ENCODE data around the gene DPP9. TPM values are rescaled to one million over a fixed set of nuclear protein-coding genes. Genes with fewer than 3 reads are reported as not detected.

DPP9 gene
- total RNA-seq, 2 donors from 2014 or later: 36.8 to 48.8 TPM

DNA sequence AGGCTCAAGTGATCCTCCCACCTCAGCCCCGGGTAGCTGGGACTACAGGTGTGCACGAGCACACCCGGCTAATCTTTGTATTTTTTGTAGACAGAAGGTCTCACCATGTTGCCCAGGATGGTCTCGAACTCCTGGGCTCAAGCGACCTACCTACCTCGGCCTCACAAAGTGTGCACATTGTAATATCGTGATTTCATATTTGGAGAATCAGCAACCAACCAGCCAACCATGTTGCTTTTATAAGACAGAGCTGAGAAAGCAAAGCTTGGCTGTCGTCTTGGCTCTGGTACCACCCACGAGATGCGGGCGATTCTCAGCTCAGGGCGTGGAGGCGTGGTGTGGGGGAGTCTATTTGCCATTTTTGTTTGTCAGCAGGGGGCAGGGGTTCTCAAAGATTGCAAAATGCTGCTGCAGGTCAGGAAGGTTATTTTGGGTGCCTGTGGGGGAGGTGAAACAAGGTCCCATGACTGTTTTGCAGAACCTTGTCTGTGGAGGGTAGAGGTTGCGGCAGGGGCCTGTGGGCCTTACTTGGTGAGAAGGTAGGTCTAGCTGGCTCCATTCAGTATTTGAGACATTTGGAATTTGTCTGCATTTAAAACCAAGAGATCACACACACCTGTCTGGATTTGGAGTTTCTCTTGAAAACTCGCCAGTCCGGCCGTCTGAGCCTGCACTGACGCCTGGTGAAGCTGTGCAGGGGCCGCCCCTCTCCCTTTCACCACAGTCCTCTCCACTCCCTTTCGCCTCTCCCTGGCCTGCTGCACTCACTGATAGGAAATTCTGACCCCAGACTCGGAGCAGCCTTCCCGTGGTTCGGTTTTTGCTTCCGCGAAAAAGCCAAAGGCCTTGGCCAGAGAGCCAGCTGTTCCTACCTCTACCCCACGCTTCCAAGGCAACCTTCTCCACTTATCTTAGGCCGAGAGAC lies 68.9 kb downstream of the DPP9 start:
- no peaks in the 10 kb centered on the region for H3K27me3 ChIP-seq (ENCODE audit: control insufficient read depth, insufficient read depth, low read length, poor library complexity, severe bottlenecking)
- no peak overlapping the region for H3K4me3 ChIP-seq (ENCODE audit: low read length)
- Mint-ChIP-seq H3K27ac (peak overlapping the region; percentile 37), H3K36me3 (ENCODE audit: low read depth) (peaks cover 36% of the 10 kb centered on the region), H3K9me3 (no peaks in the 10 kb centered on the region), H3K4me1 (no peaks in the 10 kb centered on the region), H3K27me3 (ENCODE audit: insufficient read depth) (no peaks in the 10 kb centered on the region), H3K4me3 (no peak overlapping the region)
- no peaks in the 10 kb centered on the region for H3K9me3 ChIP-seq (ENCODE audit: control insufficient read depth, low read length)
- H3K4me1 ChIP-seq (ENCODE audit: control insufficient read depth, insufficient read depth, low read length): no peaks in the 10 kb centered on the region
- 93 to 96% methylated on average over 25 to 27 of the region's 27 CpGs for WGBS, 2 experiments (ENCODE audit: insufficient coverage in 1 of 2, insufficient read length in 1 of 2)
- DNase-seq: no peak
- peaks cover 37% of the 10 kb centered on the region for H3K36me3 ChIP-seq (ENCODE audit: control insufficient read depth, insufficient read depth, low read length)
- H3K9ac ChIP-seq (ENCODE audit: extremely low read depth, low read length, poor library complexity, severe bottlenecking): no peak overlapping the region
- no peak overlapping the region for H3K27ac ChIP-seq (ENCODE audit: low read depth, low read length)
- TF ChIP-seq, protein P1, sequence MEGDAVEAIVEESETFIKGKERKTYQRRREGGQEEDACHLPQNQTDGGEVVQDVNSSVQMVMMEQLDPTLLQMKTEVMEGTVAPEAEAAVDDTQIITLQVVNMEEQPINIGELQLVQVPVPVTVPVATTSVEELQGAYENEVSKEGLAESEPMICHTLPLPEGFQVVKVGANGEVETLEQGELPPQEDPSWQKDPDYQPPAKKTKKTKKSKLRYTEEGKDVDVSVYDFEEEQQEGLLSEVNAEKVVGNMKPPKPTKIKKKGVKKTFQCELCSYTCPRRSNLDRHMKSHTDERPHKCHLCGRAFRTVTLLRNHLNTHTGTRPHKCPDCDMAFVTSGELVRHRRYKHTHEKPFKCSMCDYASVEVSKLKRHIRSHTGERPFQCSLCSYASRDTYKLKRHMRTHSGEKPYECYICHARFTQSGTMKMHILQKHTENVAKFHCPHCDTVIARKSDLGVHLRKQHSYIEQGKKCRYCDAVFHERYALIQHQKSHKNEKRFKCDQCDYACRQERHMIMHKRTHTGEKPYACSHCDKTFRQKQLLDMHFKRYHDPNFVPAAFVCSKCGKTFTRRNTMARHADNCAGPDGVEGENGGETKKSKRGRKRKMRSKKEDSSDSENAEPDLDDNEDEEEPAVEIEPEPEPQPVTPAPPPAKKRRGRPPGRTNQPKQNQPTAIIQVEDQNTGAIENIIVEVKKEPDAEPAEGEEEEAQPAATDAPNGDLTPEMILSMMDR (conservative IDR thresholded peaks at IDR 0.05): no peak

GRCh38 chr19:4653793-4654436 lies 69.7 kb downstream of the DPP9 start:
- Histone ChIP-seq H3K4me1 (ENCODE audit: control insufficient read depth, insufficient read depth, low read length) (no peaks in the 10 kb centered on the region), H3K4me3 (ENCODE audit: low read length) (no peak overlapping the region), H3K9ac (ENCODE audit: extremely low read depth, low read length, poor library complexity, severe bottlenecking) (no peak overlapping the region), H3K27ac (ENCODE audit: low read depth, low read length) (no peak overlapping the region), H3K27me3 (ENCODE audit: control insufficient read depth, insufficient read depth, low read length, poor library complexity, severe bottlenecking) (no peaks in the 10 kb centered on the region), H3K9me3 (ENCODE audit: control insufficient read depth, low read length) (no peaks in the 10 kb centered on the region), H3K36me3 (ENCODE audit: control insufficient read depth, insufficient read depth, low read length) (peaks cover 31% of the 10 kb centered on the region)
- WGBS, 2 experiments (ENCODE audit: insufficient coverage in 1 of 2, insufficient read length in 1 of 2): 91 to 93% methylated on average over 11 to 13 of the region's 13 CpGs
- peaks cover 32% of the 10 kb centered on the region for H3K36me3 Mint-ChIP-seq (ENCODE audit: low read depth)
- no peaks in the 10 kb centered on the region for H3K4me1 Mint-ChIP-seq
- DNase-seq: no peak
- H3K4me3 Mint-ChIP-seq: no peak overlapping the region
- no peaks in the 10 kb centered on the region for H3K9me3 Mint-ChIP-seq
- no peak overlapping the region for H3K27ac Mint-ChIP-seq
- H3K27me3 Mint-ChIP-seq (ENCODE audit: insufficient read depth): no peaks in the 10 kb centered on the region
- TF ChIP-seq, protein P1 (conservative IDR thresholded peaks at IDR 0.05): peak; percentile 21

DNA sequence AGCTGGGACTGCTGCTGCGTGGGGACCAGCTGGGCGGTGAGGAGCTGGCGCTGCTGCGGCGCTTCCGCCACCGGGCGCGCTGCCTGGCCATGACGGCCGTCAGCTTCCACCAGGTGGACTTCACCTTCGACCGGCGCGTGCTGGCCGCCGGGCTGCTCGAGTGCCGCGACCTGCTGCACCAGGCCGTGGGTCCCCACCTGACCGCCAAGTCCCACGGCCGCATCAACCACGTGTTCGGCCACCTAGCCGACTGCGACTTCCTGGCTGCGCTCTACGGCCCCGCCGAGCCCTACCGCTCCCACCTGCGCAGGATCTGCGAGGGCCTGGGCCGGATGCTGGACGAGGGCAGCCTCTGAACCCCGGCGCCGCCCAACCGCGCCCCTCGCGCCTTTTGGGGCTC lies 71.6 kb downstream of the DPP9 start:
- Mint-ChIP-seq H3K9me3 (no peaks in the 10 kb centered on the region), H3K4me1 (no peaks in the 10 kb centered on the region), H3K27ac (no peak overlapping the region), H3K36me3 (ENCODE audit: low read depth) (peaks cover 26% of the 10 kb centered on the region), H3K4me3 (no peak overlapping the region), H3K27me3 (ENCODE audit: insufficient read depth) (no peaks in the 10 kb centered on the region)
- Histone ChIP-seq H3K9me3 (ENCODE audit: control insufficient read depth, low read length) (no peaks in the 10 kb centered on the region), H3K9ac (ENCODE audit: extremely low read depth, low read length, poor library complexity, severe bottlenecking) (no peak overlapping the region), H3K27me3 (ENCODE audit: control insufficient read depth, insufficient read depth, low read length, poor library complexity, severe bottlenecking) (no peaks in the 10 kb centered on the region), H3K4me1 (ENCODE audit: control insufficient read depth, insufficient read depth, low read length) (no peaks in the 10 kb centered on the region), H3K36me3 (ENCODE audit: control insufficient read depth, insufficient read depth, low read length) (peaks cover 17% of the 10 kb centered on the region), H3K4me3 (ENCODE audit: low read length) (no peak overlapping the region), H3K27ac (ENCODE audit: low read depth, low read length) (no peak overlapping the region)
- TF ChIP-seq, protein P1 (conservative IDR thresholded peaks at IDR 0.05): no peak
- 95 to 98% methylated on average over 36 to 44 of the region's 44 CpGs for WGBS, 2 experiments (ENCODE audit: insufficient coverage in 1 of 2, insufficient read length in 1 of 2)
- DNase-seq: no peak
